HepG2 (cell line): ENCODE data around the gene SLC19A1. TPM values are rescaled to one million over a fixed set of nuclear protein-coding genes. Genes with fewer than 3 reads are reported as not detected.

Source experiments
- ATAC-seq: fragments of 200-7000 bp; cut with Tn5 transposase; 3 replicates; pipeline ENCODE4 v1.9.1; 2020; ENCODE audit warnings: mild to moderate bottlenecking, moderate library complexity
- BruUV-seq: library from RNA; stranded (reverse); fragments of 400-500 nt; replicated peaks from 2 replicates; lab custom pipeline; 2021; lab: Mats Ljungman, UMichigan
- CTCF ChIA-PET: fragments of 300-600 bp; formaldehyde crosslinking; extraction: SDS; loops from one replicate; lab custom pipeline; 2021; ENCODE audit warnings: low total read pairs, inconsistent platforms, low intra/inter-chr PET ratio; lab: Yijun Ruan, JAX
- POLR2A ChIA-PET: fragments of 350-600 bp; sonication (Branson Sonifier 250); formaldehyde crosslinking; loops from one replicate; lab custom pipeline; 2020; ENCODE audit warnings: antibody characterized with exemption, inconsistent platforms; lab: Yijun Ruan, JAX
- DNase-seq: peaks from one replicate; pipeline ENCODE4 v3.0.0-alpha.2; 2015; ENCODE audit warnings: low spot score
- FAIRE-seq: peaks from 3 replicates; lab custom pipeline; 2011; peaks lifted over from hg19 to GRCh38; lab: Jason Lieb, UNC
- H2AFZ ChIP-seq: one replicate; pipeline ENCODE4 v1.6.1; 2011; ENCODE audit warnings: low read length, inconsistent platforms
- H3K27ac ChIP-seq: fragments of 300-600 bp; 3 replicates; pipeline ENCODE4 v1.8.0; 2011; ENCODE audit warnings: mixed run types, mild to moderate bottlenecking, mixed read lengths, low read length, inconsistent platforms; ENCODE audit not compliant: insufficient read depth; ENCODE audit errors: extremely low read length
- H3K27me3 ChIP-seq, 2 experiments: fragments of 200-600 bp in 1 of 2; 2 replicates in 1 of 2; 3 replicates in 1 of 2; pipeline versions ENCODE4 v1.6.0 to v1.8.0; 2011; ENCODE audit warnings: low read length in 2 of 2, mild to moderate bottlenecking in 2 of 2, moderate library complexity in 2 of 2, inconsistent platforms in 1 of 2; ENCODE audit not compliant: insufficient read depth in 2 of 2, control insufficient read depth in 1 of 2
- H3K36me3 ChIP-seq, 2 experiments: fragments of 200-600 bp in 1 of 2; replicated peaks in 1 of 2; 2 replicates in 1 of 2; 3 replicates in 1 of 2; pipeline versions ENCODE4 v1.5.1 to v1.8.0; 2011; ENCODE audit warnings: low read length in 2 of 2, inconsistent platforms in 1 of 2; ENCODE audit not compliant: insufficient read depth in 2 of 2, control insufficient read depth in 1 of 2
- H3K4me1 ChIP-seq: 2 replicates; pipeline ENCODE4 v1.5.1; 2012; ENCODE audit warnings: low read length, inconsistent platforms; ENCODE audit not compliant: insufficient read depth
- H3K4me2 ChIP-seq: 2 replicates; pipeline ENCODE4 v1.6.0; 2011; ENCODE audit warnings: low read depth, low read length, inconsistent platforms
- H3K4me3 ChIP-seq, 3 experiments: fragments of 200-600 bp in 1 of 3; sonication (generic), shearing (Covaris generic) in 1 of 3; replicated peaks in 1 of 3; 2 replicates each; pipeline ENCODE4 v1.5.1; 2011 to 2016; ENCODE audit warnings: low read length in 3 of 3, inconsistent platforms in 2 of 3, low read depth in 2 of 3, mild to moderate bottlenecking in 2 of 3, control low read depth in 1 of 3, mixed read lengths in 1 of 3; ENCODE audit not compliant: insufficient read depth in 1 of 3
- H3K79me2 ChIP-seq: one replicate; pipeline ENCODE4 v1.6.1; 2011; ENCODE audit warnings: low read length, inconsistent platforms; ENCODE audit not compliant: insufficient read depth
- H3K9ac ChIP-seq: 2 replicates; pipeline ENCODE4 v1.6.0; 2011; ENCODE audit warnings: mild to moderate bottlenecking, low read depth, low read length, inconsistent platforms; ENCODE audit not compliant: insufficient read depth
- H3K9me3 ChIP-seq: 2 replicates; pipeline ENCODE4 v1.5.1; 2012; ENCODE audit warnings: mild to moderate bottlenecking, low read length
- H4K20me1 ChIP-seq: 2 replicates; pipeline ENCODE4 v1.6.0; 2011; ENCODE audit warnings: inconsistent platforms, mild to moderate bottlenecking, low read length, moderate library complexity; ENCODE audit not compliant: insufficient read depth
- CCAR2 ChIP-seq: fragments of 200-400 bp; formaldehyde crosslinking; optimal IDR thresholded peaks from 2 replicates; pipeline ENCODE3; 2018; ENCODE audit warnings: low read depth, mild to moderate bottlenecking, low read length, moderate library complexity
- CENPT ChIP-seq: sonication (generic); formaldehyde crosslinking; IDR thresholded peaks from 2 replicates; pipeline ENCODE4 v1.8.0; 2022; ENCODE audit warnings: low read depth, mild to moderate bottlenecking, moderate library complexity, missing genetic modification reagents
- CHCHD3 ChIP-seq: sonication (generic); formaldehyde crosslinking; IDR thresholded peaks from 2 replicates; pipeline ENCODE4 v1.8.0; 2022; ENCODE audit warnings: mild to moderate bottlenecking, missing genetic modification reagents, moderate library complexity
- GATAD1 ChIP-seq: IDR thresholded peaks from 2 replicates; pipeline ENCODE4 v1.6.1; 2016; ENCODE audit warnings: missing genetic modification reagents, missing compliant biosample characterization
- HOXA3 ChIP-seq: sonication (generic); formaldehyde crosslinking; IDR thresholded peaks from 2 replicates; pipeline ENCODE4 v1.5.0; 2020; ENCODE audit warnings: missing genetic modification reagents
- JUNB ChIP-seq: sonication (generic); formaldehyde crosslinking; IDR thresholded peaks from 2 replicates; pipeline ENCODE4 v1.8.0; 2022; ENCODE audit warnings: missing genetic modification reagents, mild to moderate bottlenecking, borderline replicate concordance
- MAFG ChIP-seq: sonication (generic); formaldehyde crosslinking; IDR thresholded peaks from 2 replicates; pipeline ENCODE4 v1.5.1; 2020; ENCODE audit warnings: mild to moderate bottlenecking, missing genetic modification reagents
- MAX ChIP-seq: IDR thresholded peaks from 2 replicates; pipeline ENCODE4 v1.6.1; 2012; ENCODE audit warnings: inconsistent platforms
- NR0B2 ChIP-seq: sonication (generic); formaldehyde crosslinking; IDR thresholded peaks from 2 replicates; pipeline ENCODE4 v1.4.0; 2020; ENCODE audit warnings: mild to moderate bottlenecking, missing genetic modification reagents
- SCMH1 ChIP-seq: sonication (generic); formaldehyde crosslinking; IDR thresholded peaks from 2 replicates; pipeline ENCODE4 v1.9.0; 2021; ENCODE audit warnings: missing genetic modification reagents, mild to moderate bottlenecking, borderline replicate concordance
- TAF1 ChIP-seq: sonication (generic); formaldehyde crosslinking; IDR thresholded peaks from 2 replicates; pipeline ENCODE4 v1.4.0; 2020; ENCODE audit warnings: missing genetic modification reagents
- ZMAT3 ChIP-seq: sonication (generic); formaldehyde crosslinking; conservative IDR thresholded peaks from 2 replicates; pipeline ENCODE4 v1.7.0; 2021; ENCODE audit warnings: missing genetic modification reagents
- ZNF12 ChIP-seq: sonication (generic); formaldehyde crosslinking; IDR thresholded peaks from 2 replicates; pipeline ENCODE4 v1.5.0; 2020; ENCODE audit warnings: missing genetic modification reagents
- ZNF224 ChIP-seq: sonication (generic); formaldehyde crosslinking; IDR thresholded peaks from 2 replicates; pipeline ENCODE4 v1.5.0; 2020; ENCODE audit warnings: mild to moderate bottlenecking, missing genetic modification reagents
- ZNF280B ChIP-seq: sonication (generic); formaldehyde crosslinking; IDR thresholded peaks from 2 replicates; pipeline ENCODE4 v1.5.0; 2020; ENCODE audit warnings: missing genetic modification reagents, mild to moderate bottlenecking, borderline replicate concordance
- ZNF337 ChIP-seq: sonication (generic); formaldehyde crosslinking; IDR thresholded peaks from 2 replicates; pipeline ENCODE4 v1.5.1; 2020; ENCODE audit warnings: missing genetic modification reagents, low read depth, mild to moderate bottlenecking, borderline replicate concordance
- ZNF569 ChIP-seq: sonication (generic); formaldehyde crosslinking; IDR thresholded peaks from 2 replicates; pipeline ENCODE4 v1.5.0; 2020; ENCODE audit warnings: mild to moderate bottlenecking, missing genetic modification reagents, moderate library complexity, borderline replicate concordance
- WGBS: methylation state at CpG from one replicate; pipeline ENCODE4 v1.1.6; 2017; ENCODE audit warnings: low lambda C conversion rate; 5-methylcytosine and 5-hydroxymethylcytosine counted together
- in situ Hi-C: cut with HindIII; loops from 2 replicates; pipeline ENCODE4 v1.10.0; 2017; ENCODE audit warnings: low pct_unique_long_range_greater_than_20kb; ENCODE audit not compliant: extremely low pct_ligation_motif_present
- intact Hi-C: fragments of 100-400 bp; cut with micrococcal nuclease; formaldehyde crosslinking; loops from one replicate; pipeline ENCODE4 v1.10.0; 2022; ENCODE audit not compliant: unreplicated experiment
- polyA plus RNA-seq, 8 experiments: library from polyadenylated mRNA; depleted of rRNA in 3 of 8; stranded (reverse) in 7 of 8; unstranded in 1 of 8; fragments of >200 nt; fragmentation: Illumina TruSeq in 4 of 8; extraction: Trizol in 4 of 8; gene quantifications; 2 replicates each; pipeline versions ENCODE4 v1.2.1 to v1.2.3, GENCODE V29; 2011 to 2016; ENCODE audit warnings: low read depth in 4 of 8, missing spikeins in 1 of 8, mixed read lengths in 1 of 8; ENCODE audit not compliant: insufficient read depth in 1 of 8
- total RNA-seq, 5 experiments: library from RNA; depleted of rRNA; stranded (reverse); fragments of >200 nt; fragmentation: Illumina TruSeq; extraction: Trizol; gene quantifications; 2 replicates each; pipeline ENCODE4 v1.2.3, GENCODE V29; 2016; ENCODE audit warnings: low read depth in 1 of 5
- TF ChIP-seq, protein P1 (sequence below): sonication (generic); formaldehyde crosslinking; IDR thresholded peaks from 2 replicates; pipeline ENCODE4 v1.4.0; 2020; ENCODE audit warnings: mild to moderate bottlenecking, missing genetic modification reagents
- TF ChIP-seq, protein P2 (sequence below): sonication (generic); formaldehyde crosslinking; IDR thresholded peaks from 2 replicates; pipeline ENCODE4 v1.5.0; 2020; ENCODE audit warnings: missing genetic modification reagents, mild to moderate bottlenecking, borderline replicate concordance
- TF ChIP-seq, protein P3 (sequence below): IDR thresholded peaks from 2 replicates; pipeline ENCODE4 v1.6.1; 2016; ENCODE audit warnings: control low read depth

The SLC19A1 gene
- total and polyA plus RNA-seq, 2 of the 13 experiments (the other 11 are each of a cell fraction or from before 2014, with no cell fraction given), result 21.8 to 23.0 TPM

DNA sequence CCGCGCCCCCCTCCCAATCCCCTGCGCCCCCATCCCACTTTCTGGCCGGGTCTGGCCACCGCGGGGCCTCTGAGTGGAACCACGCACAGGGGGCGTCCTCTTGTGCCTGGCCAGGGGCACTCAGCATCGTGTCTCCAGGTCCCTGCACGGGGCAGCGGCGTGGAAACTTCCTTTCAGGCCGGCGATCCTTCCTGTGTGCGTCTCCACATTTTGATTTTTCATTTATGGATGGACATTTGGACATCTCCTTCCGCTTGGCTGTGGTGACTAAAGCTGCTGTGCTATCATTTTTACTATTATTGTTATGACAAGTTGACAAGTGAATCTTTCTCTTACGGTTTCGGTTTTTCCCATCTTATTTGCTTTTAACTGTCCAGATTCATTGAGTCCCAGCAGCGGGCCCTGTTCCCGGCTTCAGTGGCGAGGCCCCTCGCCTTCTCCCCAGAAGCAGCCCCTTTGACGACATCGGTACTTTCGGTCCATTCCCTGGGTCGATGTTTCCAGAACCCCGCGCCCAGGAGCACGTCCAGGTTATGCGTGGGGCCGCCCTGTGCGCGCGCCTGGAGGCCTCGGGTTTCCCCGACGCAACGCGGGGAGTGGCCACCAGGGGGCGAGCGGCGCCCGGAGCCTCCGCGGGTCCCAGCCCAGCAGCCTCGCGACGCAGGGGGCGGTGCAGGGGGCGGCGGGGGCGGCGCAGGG lies 12.4 kb upstream of the SLC19A1 start:
- H3K27me3 ChIP-seq, result peaks cover 13 to 52% of the 10 kb centered on the region in 2 experiments
- H3K4me2 ChIP-seq, result peak overlapping the region; percentile 95
- intact Hi-C loops (no loop called here), in situ Hi-C loops (loop anchor here (5.0 kb wide), 2 partner anchors 43 to 268 kb away; no protein-coding TSS in a partner anchor)
- DNase-seq, result peak; percentile 38
- ATAC-seq, result peak; percentile 14
- H3K36me3 ChIP-seq, result no peaks in the 10 kb centered on the region
- no TSS peak for BruUV-seq
- no peak for FAIRE-seq
- H3K4me1 ChIP-seq, result peaks cover 33% of the 10 kb centered on the region
- CTCF ChIA-PET, result interaction anchor here (2.9 kb wide), 2 partner anchors 41 to 265 kb away, joined by 27 to 36 read pairs; no protein-coding TSS in a partner anchor
- POLR2A ChIA-PET, result interaction anchor here (1.0 kb wide), 1 partner anchor 28 kb away, joined by 3 read pairs; no protein-coding TSS in a partner anchor
- H4K20me1 ChIP-seq, result no peaks in the 10 kb centered on the region
- peak overlapping the region; percentile 48 for H3K9ac ChIP-seq
- H3K9me3 ChIP-seq, result no peaks in the 10 kb centered on the region
- no peak overlapping the region for H2AFZ ChIP-seq
- H3K4me3 ChIP-seq, result peak overlapping the region; percentile 61 to 71 (median 63)
- WGBS, result under 1% methylated on average over 49 of the region's 53 CpGs
- H3K79me2 ChIP-seq, result no peaks in the 10 kb centered on the region
- H3K27ac ChIP-seq, result peak overlapping the region; percentile 8
- TF ChIP-seq TAF1 (CRISPR knock-in tag) (no peak), HOXA3 (peak; percentile 59; the same call in 1 of the 2 replicates), MAFG (CRISPR knock-in tag) (no peak), CHCHD3 (no peak), SCMH1 (CRISPR knock-in tag) (no peak), ZNF224 (CRISPR knock-in tag) (no peak), JUNB (CRISPR knock-in tag) (no peak), ZNF569 (no peak), GATAD1 (CRISPR knock-in tag) (peak; percentile 21; the same call in 1 of the 2 replicates), MAX (peak; percentile 64; the same call in 1 of the 2 replicates), CCAR2 (no peak), ZNF337 (CRISPR knock-in tag) (no peak), ZNF280B (CRISPR knock-in tag) (no peak), NR0B2 (CRISPR knock-in tag) (no peak), CENPT (CRISPR knock-in tag) (no peak), ZNF12 (CRISPR knock-in tag) (no peak), ZMAT3 (CRISPR knock-in tag) (no peak)
- TF ChIP-seq, protein P1, sequence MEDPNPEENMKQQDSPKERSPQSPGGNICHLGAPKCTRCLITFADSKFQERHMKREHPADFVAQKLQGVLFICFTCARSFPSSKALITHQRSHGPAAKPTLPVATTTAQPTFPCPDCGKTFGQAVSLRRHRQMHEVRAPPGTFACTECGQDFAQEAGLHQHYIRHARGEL (CRISPR knock-in tag), result no peak
- TF ChIP-seq, protein P2, sequence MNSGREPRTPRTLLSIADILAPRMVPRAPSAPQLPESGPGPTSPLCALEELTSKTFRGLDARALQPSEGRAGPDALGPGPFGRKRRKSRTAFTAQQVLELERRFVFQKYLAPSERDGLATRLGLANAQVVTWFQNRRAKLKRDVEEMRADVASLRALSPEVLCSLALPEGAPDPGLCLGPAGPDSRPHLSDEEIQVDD, result no peak
- TF ChIP-seq, protein P3, sequence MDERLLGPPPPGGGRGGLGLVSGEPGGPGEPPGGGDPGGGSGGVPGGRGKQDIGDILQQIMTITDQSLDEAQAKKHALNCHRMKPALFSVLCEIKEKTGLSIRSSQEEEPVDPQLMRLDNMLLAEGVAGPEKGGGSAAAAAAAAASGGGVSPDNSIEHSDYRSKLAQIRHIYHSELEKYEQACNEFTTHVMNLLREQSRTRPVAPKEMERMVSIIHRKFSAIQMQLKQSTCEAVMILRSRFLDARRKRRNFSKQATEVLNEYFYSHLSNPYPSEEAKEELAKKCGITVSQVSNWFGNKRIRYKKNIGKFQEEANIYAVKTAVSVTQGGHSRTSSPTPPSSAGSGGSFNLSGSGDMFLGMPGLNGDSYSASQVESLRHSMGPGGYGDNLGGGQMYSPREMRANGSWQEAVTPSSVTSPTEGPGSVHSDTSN, result no peak
